AG09309 (cell line): ENCODE measurements around the gene OTOG.

Experiments
- DNase-seq: peaks from one replicate; pipeline ENCODE4 v3.0.0-alpha.2; 2010; ENCODE audit warnings: low read depth
- H3K4me3 ChIP-seq: 2 replicates; pipeline ENCODE4 v1.5.1; 2011; ENCODE audit warnings: mild to moderate bottlenecking, low read depth, low read length, moderate library complexity; ENCODE audit not compliant: control insufficient read depth
- CTCF ChIP-seq: IDR thresholded peaks from 2 replicates; pipeline ENCODE4 v1.5.1; 2011; ENCODE audit warnings: mild to moderate bottlenecking, low read depth, low read length, inconsistent platforms; ENCODE audit not compliant: insufficient read depth, control insufficient read depth; ENCODE audit errors: missing control alignments

Gene OTOG

DNA sequence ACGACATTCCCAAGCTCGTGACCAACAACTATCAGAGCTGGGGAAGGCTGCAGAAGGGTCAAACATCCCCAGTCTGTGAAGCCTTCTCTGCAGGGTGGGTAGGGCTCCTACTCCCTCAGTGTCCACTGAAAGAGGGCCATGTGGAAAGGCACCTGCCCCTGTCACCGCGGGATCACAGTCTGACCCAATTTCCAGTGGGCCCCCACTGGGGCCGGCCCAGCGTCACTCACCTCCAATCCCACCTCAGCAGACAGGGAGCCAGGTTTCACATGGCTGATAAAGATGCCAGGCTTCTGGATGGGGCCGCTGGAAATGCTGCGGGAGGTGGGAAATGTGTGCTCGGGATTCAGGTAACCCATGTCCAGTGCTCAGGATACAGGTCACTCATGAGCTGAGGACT lies 22.8 kb upstream of the OTOG start:
- no peak overlapping the region for H3K4me3 ChIP-seq
- no peak for DNase-seq
- TF ChIP-seq CTCF: no peak

- DNase-seq: no peak
- TF ChIP-seq CTCF: no peak
- H3K4me3 ChIP-seq: no peak overlapping the region
These were observed 21.5 kb upstream of the OTOG start for GRCh38 chr11:17525570-17525969.

GRCh38 chr11:17526326-17526725 lies 20.7 kb upstream of the OTOG start:
- H3K4me3 ChIP-seq: no peak overlapping the region
- no peak for TF ChIP-seq CTCF
- DNase-seq: no peak

- no peak overlapping the region for H3K4me3 ChIP-seq
- no peak for TF ChIP-seq CTCF
- DNase-seq: no peak
These were observed 20.0 kb upstream of the OTOG start for GRCh38 chr11:17526931-17527627.

GRCh38 chr11:17527628-17527995 lies 19.4 kb upstream of the OTOG start:
- no peak overlapping the region for H3K4me3 ChIP-seq
- TF ChIP-seq CTCF: no peak
- DNase-seq: no peak

DNA sequence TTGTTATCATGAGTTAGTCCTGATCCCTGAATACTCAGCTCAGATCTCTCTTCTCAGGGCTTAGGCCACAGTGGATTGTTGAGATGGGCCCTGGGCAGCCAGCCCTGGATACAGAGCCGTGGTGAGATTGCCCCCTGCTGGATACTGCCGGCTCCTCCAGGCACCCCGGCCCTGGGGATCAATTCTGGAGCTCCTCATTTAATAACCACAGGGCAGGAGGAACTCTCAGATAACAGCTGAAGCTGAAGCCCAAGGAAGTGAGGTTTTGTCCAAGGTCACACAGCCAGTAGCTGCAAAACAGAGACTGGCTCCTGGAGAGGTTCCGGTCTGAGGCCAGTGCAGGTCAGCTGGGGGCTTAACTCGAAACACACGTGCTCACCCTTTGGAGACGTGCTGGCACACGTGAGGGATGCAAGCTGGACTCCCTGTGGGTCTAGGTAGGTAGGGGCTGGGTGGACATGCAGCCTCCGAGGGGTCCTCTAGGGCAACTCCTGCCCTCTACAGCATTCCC lies 18.8 kb upstream of the OTOG start:
- no peak for DNase-seq
- TF ChIP-seq CTCF: peak; percentile 81
- H3K4me3 ChIP-seq: no peak overlapping the region
